A549 (cell line): Measurements from ENCODE around the gene TTC32. TPM values are rescaled to one million over a fixed set of nuclear protein-coding genes. Genes with fewer than 3 reads are reported as not detected.

Source experiments
- ATAC-seq, 2 experiments: fragments of 200-7000 bp in 1 of 2; fragments of >200 bp in 1 of 2; cut with Nextera tagmentation in 1 of 2; cut with Tn5 transposase in 1 of 2; 3 replicates each; pipeline versions ENCODE4 v1.8.0 to v1.9.1; 2018 to 2020; ENCODE audit warnings: mild to moderate bottlenecking in 1 of 2, moderate library complexity in 1 of 2
- CTCF ChIA-PET: fragments of 300-600 bp; sonication (Branson Sonifier 250); formaldehyde crosslinking; extraction: SDS; loops from one replicate; lab custom pipeline; 2021; ENCODE audit warnings: antibody characterized with exemption, inconsistent platforms; lab: Yijun Ruan, JAX
- POLR2A ChIA-PET: fragments of 350-600 bp; formaldehyde crosslinking; extraction: SDS; loops from one replicate; lab custom pipeline; 2021; ENCODE audit warnings: antibody characterized with exemption, inconsistent platforms; lab: Yijun Ruan, JAX
- DNase-seq, 2 experiments: peaks; one replicate each; pipeline versions ENCODE4 v3.0.0 to v3.0.0-alpha.2; 2011 to 2016; ENCODE audit warnings: low read depth in 1 of 2, low spot score in 1 of 2
- FAIRE-seq: peaks from 2 replicates; lab custom pipeline; 2011; peaks lifted over from hg19 to GRCh38; lab: Jason Lieb, UNC
- H3K27ac ChIP-seq, 2 experiments: fragments of >200 bp; sonication (Bioruptor Twin); formaldehyde crosslinking; 3 replicates each; pipeline ENCODE4 v1.5.1; 2016 to 2017
- H3K4me1 ChIP-seq: fragments of >200 bp; sonication (Bioruptor Twin); formaldehyde crosslinking; 3 replicates; pipeline ENCODE4 v1.6.1; 2016
- H3K4me2 ChIP-seq: fragments of >200 bp; sonication (Bioruptor Twin); formaldehyde crosslinking; 3 replicates; pipeline ENCODE4 v1.6.1; 2016
- H3K4me3 ChIP-seq: fragments of >200 bp; sonication (Bioruptor Twin); formaldehyde crosslinking; 3 replicates; pipeline ENCODE4 v1.5.1; 2016
- H3K9me3 ChIP-seq: fragments of >200 bp; sonication (Bioruptor Twin); formaldehyde crosslinking; 3 replicates; pipeline ENCODE4 v1.6.1; 2016
- BHLHE40 ChIP-seq: IDR thresholded peaks from 2 replicates; pipeline ENCODE4 v1.6.1; 2012; ENCODE audit warnings: low read depth, low read length, inconsistent platforms
- CEBPB ChIP-seq, 2 experiments: fragments of >200 bp in 1 of 2; sonication (Bioruptor Twin) in 1 of 2; formaldehyde crosslinking in 1 of 2; IDR thresholded peaks; 2 replicates each; pipeline ENCODE4 v1.6.1; 2012 to 2016
- CHD4 ChIP-seq: fragments of 200-600 bp; sonication (generic); IDR thresholded peaks from 2 replicates; pipeline ENCODE4 v1.6.1; 2016; ENCODE audit warnings: antibody characterized with exemption, mild to moderate bottlenecking, borderline replicate concordance
- EHMT2 ChIP-seq: fragments of 200-600 bp; sonication (generic); IDR thresholded peaks from 2 replicates; pipeline ENCODE4 v1.6.1; 2016; ENCODE audit warnings: antibody characterized with exemption, low read depth, mild to moderate bottlenecking, moderate library complexity
- ESRRA ChIP-seq: fragments of 150-350 bp; IDR thresholded peaks from 2 replicates; pipeline ENCODE4 v1.6.1; 2014; ENCODE audit warnings: mild to moderate bottlenecking, low read length, borderline replicate concordance
- FOXS1 ChIP-seq: fragments of 250-450 bp; sonication (Bioruptor Pico); IDR thresholded peaks from 2 replicates; pipeline ENCODE4 v1.5.0; 2020; ENCODE audit warnings: mild to moderate bottlenecking, moderate library complexity
- HEYL ChIP-seq: fragments of 250-450 bp; sonication (Bioruptor Pico); IDR thresholded peaks from 2 replicates; pipeline ENCODE4 v1.8.0; 2021; ENCODE audit warnings: mild to moderate bottlenecking, moderate library complexity
- POLR2A ChIP-seq: IDR thresholded peaks from 2 replicates; pipeline ENCODE4 v1.6.1; 2012; ENCODE audit warnings: mild to moderate bottlenecking, low read length
- RNF2 ChIP-seq: fragments of 200-600 bp; sonication (generic); IDR thresholded peaks from 2 replicates; pipeline ENCODE4 v1.6.1; 2016; ENCODE audit warnings: low read depth, mild to moderate bottlenecking, antibody characterized with exemption, moderate library complexity, borderline replicate concordance
- SMC3 ChIP-seq: fragments of >200 bp; sonication (Bioruptor Twin); formaldehyde crosslinking; IDR thresholded peaks from 3 replicates; pipeline ENCODE4 v1.6.1; 2018; ENCODE audit warnings: inconsistent platforms
- SREBF2 ChIP-seq: fragments of 450-650 bp; IDR thresholded peaks from 2 replicates; pipeline ENCODE4 v1.6.1; 2014; ENCODE audit warnings: mild to moderate bottlenecking, moderate library complexity
- ZFP36 ChIP-seq: fragments of 450-650 bp; IDR thresholded peaks from 2 replicates; pipeline ENCODE4 v1.6.1; 2014; ENCODE audit warnings: borderline replicate concordance; ENCODE audit not compliant: partially characterized antibody
- ZNF302 ChIP-seq: fragments of 250-450 bp; sonication (Bioruptor Pico); IDR thresholded peaks from 2 replicates; pipeline ENCODE4 v1.9.0; 2021; ENCODE audit warnings: inconsistent platforms, mild to moderate bottlenecking, moderate library complexity
- ZSCAN20 ChIP-seq: fragments of 250-450 bp; sonication (Bioruptor Pico); IDR thresholded peaks from 2 replicates; pipeline ENCODE4 v1.8.0; 2022; ENCODE audit warnings: mild to moderate bottlenecking, moderate library complexity
- WGBS: methylation state at CpG from one replicate; pipeline ENCODE4 v1.1.6; 2017; ENCODE audit errors: missing lambda C conversion rate; 5-methylcytosine and 5-hydroxymethylcytosine counted together
- polyA plus RNA-seq, 4 experiments: library from polyadenylated mRNA; depleted of rRNA in 3 of 4; stranded (reverse); fragments of >200 nt; fragmentation: RNase III in 1 of 4; extraction: RNeasy Plus Mini Kit Qiagen cat#74134 plus additional on column Dnase treatment in 1 of 4; gene quantifications; 2 replicates in 3 of 4; 3 replicates in 1 of 4; pipeline ENCODE4 v1.2.3, GENCODE V29; 2011 to 2017
- TF ChIP-seq, protein P1 (sequence below): IDR thresholded peaks from 2 replicates; pipeline ENCODE4 v1.6.1; 2012
- TF ChIP-seq, protein P2 (sequence below): fragments of 450-650 bp; IDR thresholded peaks from 2 replicates; pipeline ENCODE4 v1.6.1; 2014; ENCODE audit warnings: antibody characterized with exemption
- TF ChIP-seq, protein P3 (sequence below): fragments of 250-450 bp; sonication (Bioruptor Pico); IDR thresholded peaks from 2 replicates; pipeline ENCODE4 v1.5.0; 2020; ENCODE audit warnings: low read depth, mild to moderate bottlenecking, moderate library complexity
- TF ChIP-seq, protein P4 (sequence below): fragments of 200-600 bp; sonication (generic); IDR thresholded peaks from 2 replicates; pipeline ENCODE4 v1.6.1; 2016; ENCODE audit warnings: antibody characterized with exemption, mild to moderate bottlenecking, moderate library complexity

The TTC32 gene
- polyA plus RNA-seq, 2 of the 4 experiments (the other 2 are of a cell fraction), result 22.4 to 37.1 TPM

DNA sequence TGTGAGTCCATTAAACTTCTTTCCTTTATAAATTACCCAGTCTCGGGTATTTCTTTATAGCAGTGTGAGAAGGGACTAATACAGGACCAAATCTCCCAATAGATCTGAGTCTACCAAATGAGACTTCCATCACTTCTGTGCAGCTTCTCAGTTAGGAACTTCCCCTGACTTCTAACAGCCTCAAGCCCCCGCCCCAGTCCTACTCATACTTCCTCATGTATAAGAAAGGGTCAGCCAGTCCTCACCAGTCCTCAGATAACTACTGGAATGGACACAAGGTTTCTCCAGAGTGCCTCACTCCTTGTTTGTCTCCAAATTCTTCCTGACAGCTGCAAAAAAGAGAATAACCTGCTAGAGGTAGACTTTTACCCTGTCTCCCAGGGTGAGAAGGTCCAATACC, 19.5 kb downstream of the TTC32 start:
- no peak for TF ChIP-seq POLR2A
- TF ChIP-seq CHD4, result no peak
- TF ChIP-seq HEYL (CRISPR knock-in tag), result no peak
- TF ChIP-seq, protein P1, sequence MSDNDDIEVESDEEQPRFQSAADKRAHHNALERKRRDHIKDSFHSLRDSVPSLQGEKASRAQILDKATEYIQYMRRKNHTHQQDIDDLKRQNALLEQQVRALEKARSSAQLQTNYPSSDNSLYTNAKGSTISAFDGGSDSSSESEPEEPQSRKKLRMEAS, result no peak
- no peak for TF ChIP-seq EHMT2
- TF ChIP-seq, protein P2, sequence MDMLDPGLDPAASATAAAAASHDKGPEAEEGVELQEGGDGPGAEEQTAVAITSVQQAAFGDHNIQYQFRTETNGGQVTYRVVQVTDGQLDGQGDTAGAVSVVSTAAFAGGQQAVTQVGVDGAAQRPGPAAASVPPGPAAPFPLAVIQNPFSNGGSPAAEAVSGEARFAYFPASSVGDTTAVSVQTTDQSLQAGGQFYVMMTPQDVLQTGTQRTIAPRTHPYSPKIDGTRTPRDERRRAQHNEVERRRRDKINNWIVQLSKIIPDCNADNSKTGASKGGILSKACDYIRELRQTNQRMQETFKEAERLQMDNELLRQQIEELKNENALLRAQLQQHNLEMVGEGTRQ, result no peak
- TF ChIP-seq ESRRA, result no peak
- no peak for TF ChIP-seq ZFP36
- no peak for TF ChIP-seq CEBPB (IDR thresholded peaks at IDR 0.05)
- TF ChIP-seq SREBF2, result no peak
- TF ChIP-seq RNF2, result no peak
- TF ChIP-seq, protein P3, sequence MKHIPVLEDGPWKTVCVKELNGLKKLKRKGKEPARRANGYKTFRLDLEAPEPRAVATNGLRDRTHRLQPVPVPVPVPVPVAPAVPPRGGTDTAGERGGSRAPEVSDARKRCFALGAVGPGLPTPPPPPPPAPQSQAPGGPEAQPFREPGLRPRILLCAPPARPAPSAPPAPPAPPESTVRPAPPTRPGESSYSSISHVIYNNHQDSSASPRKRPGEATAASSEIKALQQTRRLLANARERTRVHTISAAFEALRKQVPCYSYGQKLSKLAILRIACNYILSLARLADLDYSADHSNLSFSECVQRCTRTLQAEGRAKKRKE (CRISPR knock-in tag), result no peak
- TF ChIP-seq SMC3, result no peak
- ATAC-seq (no peak), FAIRE-seq (no peak), DNase-seq (no peak)
- H3K4me1 ChIP-seq, result no peaks in the 10 kb centered on the region
- 33% methylated on average over 2 of the region's 2 CpGs for WGBS
- H3K27ac ChIP-seq, result no peak overlapping the region
- H3K4me3 ChIP-seq, result no peak overlapping the region
- H3K4me2 ChIP-seq, result no peak overlapping the region
- ChIA-PET CTCF (interaction anchor here (1.2 to 1.4 kb wide), 2 partner anchors 9 to 19 kb away, joined by 3 to 7 read pairs; no protein-coding TSS in a partner anchor), POLR2A (no interaction called here)
- no peaks in the 10 kb centered on the region for H3K9me3 ChIP-seq

DNA sequence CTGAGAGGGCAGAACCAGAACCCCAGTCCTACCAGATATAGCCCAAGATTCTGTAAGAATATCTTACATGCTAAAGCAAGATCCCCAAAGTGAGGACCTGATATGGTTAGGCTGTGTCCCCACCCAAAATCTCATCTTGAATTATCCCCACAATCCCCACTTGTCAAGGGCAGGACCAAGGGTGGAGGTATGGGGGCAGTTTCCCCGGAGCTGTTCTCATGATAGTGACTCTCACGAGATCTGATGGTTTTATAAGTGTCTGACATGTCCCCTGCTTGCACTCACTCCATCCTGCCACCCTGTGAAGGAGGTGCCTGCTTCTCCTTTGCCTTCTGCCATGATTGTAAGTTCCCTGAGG, 19.9 kb downstream of the TTC32 start:
- WGBS, result 10% methylated on average over 2 of the region's 2 CpGs

More for the DNA sequence above, 19.9 kb downstream of the TTC32 start:
- no peak for FAIRE-seq
- Histone ChIP-seq H3K4me2 (no peak overlapping the region), H3K27ac (no peak overlapping the region), H3K9me3 (no peaks in the 10 kb centered on the region), H3K4me1 (no peaks in the 10 kb centered on the region), H3K4me3 (no peak overlapping the region)
- ATAC-seq, result no peak
- TF ChIP-seq ZNF302 (CRISPR knock-in tag), result no peak
- no peak for TF ChIP-seq BHLHE40
- TF ChIP-seq SMC3, result no peak
- TF ChIP-seq FOXS1 (CRISPR knock-in tag), result no peak
- TF ChIP-seq, protein P4, sequence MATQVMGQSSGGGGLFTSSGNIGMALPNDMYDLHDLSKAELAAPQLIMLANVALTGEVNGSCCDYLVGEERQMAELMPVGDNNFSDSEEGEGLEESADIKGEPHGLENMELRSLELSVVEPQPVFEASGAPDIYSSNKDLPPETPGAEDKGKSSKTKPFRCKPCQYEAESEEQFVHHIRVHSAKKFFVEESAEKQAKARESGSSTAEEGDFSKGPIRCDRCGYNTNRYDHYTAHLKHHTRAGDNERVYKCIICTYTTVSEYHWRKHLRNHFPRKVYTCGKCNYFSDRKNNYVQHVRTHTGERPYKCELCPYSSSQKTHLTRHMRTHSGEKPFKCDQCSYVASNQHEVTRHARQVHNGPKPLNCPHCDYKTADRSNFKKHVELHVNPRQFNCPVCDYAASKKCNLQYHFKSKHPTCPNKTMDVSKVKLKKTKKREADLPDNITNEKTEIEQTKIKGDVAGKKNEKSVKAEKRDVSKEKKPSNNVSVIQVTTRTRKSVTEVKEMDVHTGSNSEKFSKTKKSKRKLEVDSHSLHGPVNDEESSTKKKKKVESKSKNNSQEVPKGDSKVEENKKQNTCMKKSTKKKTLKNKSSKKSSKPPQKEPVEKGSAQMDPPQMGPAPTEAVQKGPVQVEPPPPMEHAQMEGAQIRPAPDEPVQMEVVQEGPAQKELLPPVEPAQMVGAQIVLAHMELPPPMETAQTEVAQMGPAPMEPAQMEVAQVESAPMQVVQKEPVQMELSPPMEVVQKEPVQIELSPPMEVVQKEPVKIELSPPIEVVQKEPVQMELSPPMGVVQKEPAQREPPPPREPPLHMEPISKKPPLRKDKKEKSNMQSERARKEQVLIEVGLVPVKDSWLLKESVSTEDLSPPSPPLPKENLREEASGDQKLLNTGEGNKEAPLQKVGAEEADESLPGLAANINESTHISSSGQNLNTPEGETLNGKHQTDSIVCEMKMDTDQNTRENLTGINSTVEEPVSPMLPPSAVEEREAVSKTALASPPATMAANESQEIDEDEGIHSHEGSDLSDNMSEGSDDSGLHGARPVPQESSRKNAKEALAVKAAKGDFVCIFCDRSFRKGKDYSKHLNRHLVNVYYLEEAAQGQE, result no peak
- TF ChIP-seq, protein P2, result no peak
- no peak for TF ChIP-seq ZSCAN20 (CRISPR knock-in tag)
- DNase-seq, result no peak
- CTCF ChIA-PET, result interaction anchor here (1.2 to 2.0 kb wide), 2 partner anchors 9 to 19 kb away, joined by 3 to 7 read pairs; no protein-coding TSS in a partner anchor
- POLR2A ChIA-PET, result no interaction called here
